Stimulated activated CD8-positive, alpha-beta memory T cell treated with anti-CD3 and anti-CD28 coated beads, Interleukin-15, amount 100 ng/mL, for 24 hours (primary cell): ENCODE measurements around the gene RAG2.

Source experiments
- DNase-seq: peaks from one replicate; pipeline ENCODE4 v3.0.0-alpha.2; 2020; ENCODE audit warnings: low read depth

Gene RAG2

DNA sequence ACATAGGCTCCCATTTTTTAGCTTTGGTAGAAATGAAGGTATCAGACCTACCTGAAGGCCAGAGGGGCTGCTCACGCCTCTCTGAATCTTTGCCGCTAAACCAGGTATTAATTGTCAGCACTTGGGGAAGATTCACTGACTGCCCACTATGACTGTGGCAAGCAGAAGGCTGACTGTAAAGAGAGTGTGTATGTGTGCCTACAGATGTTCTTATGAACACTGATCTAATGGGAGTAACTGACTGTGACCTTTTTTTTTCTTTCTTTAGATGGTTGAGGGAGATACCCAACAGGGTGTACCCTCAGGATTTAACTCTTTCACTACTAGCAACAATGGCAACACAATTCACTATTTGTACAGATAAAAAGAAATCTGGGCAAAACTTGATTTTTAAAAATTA is at the start of gene RAG2:
RAG2 (minus strand) TSS at position 186 of the 400 bp plus-strand sequence. CDS start 4,068 bp downstream, outside the sequence.
- no peak for DNase-seq

DNA sequence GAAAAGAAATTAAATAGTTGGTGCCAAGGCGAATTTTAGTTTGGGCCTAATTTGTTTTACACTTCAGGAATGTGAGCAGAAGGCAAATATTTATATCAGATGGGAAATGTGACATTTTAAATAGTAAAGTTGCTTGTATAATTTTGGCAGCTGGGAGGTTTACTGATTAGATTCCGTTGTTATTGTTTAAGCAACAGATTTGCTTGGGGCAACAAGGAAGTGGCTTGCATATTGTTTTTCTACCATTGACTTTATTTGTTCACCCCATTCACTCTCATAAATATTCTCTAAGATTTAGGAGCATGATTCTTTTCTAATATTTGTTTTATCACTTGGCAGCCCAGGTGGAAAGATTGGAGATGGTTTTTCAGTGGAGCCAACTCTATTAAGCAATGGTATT is 40.5 kb upstream of the RAG2 start:
- no peak for DNase-seq

DNA sequence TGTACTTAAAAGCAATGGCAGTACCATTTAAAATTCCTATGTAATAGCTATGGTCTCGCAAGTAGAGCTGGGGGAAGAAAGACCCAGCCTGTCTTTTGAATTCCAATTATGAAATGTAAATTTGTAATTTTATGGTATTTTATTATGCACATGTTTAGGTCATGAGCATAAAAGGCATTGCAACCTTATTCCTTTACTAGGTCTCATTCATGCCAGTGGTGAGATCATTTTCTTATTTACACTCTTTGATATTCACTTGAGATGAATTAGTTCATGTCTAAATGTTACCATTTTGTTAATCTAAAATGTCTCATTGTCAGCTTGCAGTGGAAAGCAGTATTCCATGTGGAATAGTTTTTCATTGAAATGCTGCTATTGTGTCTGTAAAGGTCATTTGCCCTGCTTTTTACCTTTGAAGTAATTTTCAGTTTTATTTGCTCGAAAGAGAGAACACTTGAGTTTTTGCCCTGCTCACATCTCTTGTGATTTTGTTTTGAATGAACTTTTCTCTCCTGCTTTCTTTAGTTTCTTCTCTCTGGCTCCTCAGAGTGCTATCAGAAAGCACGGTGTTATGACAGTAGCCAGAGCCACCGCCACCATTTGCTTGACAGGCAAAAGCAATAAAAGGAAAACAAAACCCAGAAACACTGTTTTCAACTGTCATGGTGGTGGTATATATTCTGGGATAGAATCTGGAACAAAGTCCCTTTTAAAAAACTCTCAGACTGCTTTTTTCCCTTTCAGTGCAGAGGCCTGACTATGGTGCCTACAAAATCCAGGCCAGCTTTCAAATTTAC is 37.2 kb upstream of the RAG2 start:
- DNase-seq, result no peak

DNA sequence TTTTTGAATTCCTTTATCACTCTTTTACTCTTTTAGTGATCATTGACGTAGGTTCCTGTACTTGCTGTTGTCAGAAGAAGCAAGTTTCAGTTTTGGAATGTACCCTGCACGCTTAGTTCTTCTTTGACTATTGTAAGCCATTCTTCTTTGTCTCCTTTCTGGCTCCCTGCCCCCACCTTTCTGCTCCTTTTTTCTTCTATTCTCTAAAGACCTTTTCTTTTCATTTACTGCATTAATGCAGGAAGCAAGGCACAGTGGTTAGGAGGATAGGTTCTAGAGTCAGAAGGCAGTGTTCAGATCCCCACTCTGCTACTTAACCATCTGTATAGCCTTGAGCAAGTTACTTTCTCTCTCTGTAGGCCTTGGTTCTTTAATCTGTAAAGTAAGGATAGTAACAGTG is 33.7 kb upstream of the RAG2 start:
- DNase-seq, result no peak

DNA sequence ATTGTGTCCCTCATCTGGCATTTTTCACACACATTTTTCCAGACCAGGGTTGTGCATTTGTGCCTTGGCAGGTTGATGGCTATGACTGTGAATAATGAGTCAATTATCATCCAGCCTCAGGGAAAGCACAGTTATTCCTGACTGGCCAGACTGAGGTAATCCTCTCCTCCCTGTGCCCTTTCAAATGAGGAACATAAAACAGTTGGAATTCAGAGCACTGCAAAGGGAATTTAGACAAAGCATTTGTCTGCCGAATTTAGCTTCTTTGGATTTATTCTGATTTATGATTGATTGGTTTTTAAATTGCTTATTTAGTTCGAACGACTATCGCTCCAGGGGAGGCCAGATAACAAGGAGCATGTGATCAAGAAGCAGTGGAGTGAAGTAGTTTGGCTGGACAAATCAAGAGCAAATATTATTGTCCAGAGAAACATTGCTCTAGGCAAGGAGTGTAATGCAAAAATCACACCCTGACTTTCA is 30.8 kb upstream of the RAG2 start:
- no peak for DNase-seq

DNA sequence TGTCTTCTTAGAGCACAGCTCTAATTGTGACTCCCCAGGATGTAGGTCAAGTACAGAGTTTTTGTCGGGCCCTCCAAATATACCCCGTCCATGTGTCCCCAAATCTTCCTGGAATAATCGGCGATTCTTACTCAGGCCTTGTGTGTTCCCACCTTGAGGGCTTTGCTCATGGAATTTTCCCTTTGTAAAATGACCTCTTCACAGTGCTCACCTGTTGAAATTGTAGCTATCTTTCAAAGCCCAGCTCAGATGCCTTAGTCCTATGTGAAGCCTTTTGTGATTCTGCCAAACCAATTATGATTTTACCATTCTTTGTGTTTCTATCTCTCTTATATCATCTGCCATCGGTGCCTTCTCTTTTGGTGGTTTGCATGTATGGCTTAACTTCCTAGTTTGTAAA is 30.1 kb upstream of the RAG2 start:
- DNase-seq, result no peak

DNA sequence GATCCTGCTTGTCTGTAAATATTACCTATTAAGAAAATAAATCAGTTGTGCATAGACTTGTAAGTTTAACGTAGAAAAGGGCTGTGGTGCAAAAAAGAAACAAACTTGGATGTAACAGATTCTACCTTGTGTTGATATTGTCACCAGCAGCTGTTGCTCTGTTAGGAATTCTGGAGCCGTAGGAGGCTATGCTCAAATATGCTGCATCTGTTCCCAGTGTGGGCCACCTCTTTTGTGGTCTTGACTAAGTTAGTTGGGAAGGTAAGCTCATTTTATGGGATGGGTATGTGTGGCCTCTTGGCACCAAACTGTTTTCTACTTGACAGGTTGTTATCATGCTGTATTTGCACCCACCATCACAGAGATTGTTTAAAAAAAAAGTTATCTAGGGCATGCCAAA is 29.4 kb upstream of the RAG2 start:
- no peak for DNase-seq

DNA sequence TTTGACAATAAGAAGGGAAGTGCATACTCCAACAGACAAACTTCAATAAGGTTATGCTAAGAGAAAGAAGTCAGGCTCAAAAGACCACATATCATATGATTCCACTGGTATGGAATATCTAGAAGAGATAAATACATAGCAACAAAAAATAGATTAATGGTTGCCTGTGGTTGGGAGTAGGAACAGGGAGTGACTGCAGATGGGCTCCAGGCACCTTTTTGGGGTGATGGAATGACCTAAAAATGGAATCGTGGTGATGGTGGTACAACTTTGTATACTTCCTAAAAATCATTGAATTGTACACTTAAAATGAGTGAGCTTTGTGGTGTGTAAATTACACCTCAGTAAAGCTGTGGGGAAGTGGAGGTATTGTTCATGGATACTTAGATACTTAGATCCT is 29.0 kb upstream of the RAG2 start:
- DNase-seq, result no peak

DNA sequence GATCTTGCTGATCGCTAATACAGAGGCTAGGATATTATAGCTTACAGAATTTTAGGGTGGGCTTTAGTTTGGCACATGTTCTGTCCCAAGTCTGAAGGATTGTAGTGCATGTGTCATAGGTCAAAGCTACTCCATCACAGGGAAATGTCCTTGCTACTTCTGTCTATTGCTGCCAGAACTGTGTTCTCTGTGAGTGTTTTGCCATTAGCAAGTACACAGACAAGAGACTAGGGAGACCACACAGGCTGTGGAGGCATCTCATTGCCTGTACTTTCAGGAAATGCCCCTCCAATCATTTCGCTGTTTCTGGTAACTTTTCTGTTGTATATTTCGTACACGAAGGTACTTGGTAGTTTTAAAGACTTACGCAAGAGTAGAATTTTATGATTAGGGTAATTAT is 25.5 kb upstream of the RAG2 start:
- DNase-seq, result no peak

DNA sequence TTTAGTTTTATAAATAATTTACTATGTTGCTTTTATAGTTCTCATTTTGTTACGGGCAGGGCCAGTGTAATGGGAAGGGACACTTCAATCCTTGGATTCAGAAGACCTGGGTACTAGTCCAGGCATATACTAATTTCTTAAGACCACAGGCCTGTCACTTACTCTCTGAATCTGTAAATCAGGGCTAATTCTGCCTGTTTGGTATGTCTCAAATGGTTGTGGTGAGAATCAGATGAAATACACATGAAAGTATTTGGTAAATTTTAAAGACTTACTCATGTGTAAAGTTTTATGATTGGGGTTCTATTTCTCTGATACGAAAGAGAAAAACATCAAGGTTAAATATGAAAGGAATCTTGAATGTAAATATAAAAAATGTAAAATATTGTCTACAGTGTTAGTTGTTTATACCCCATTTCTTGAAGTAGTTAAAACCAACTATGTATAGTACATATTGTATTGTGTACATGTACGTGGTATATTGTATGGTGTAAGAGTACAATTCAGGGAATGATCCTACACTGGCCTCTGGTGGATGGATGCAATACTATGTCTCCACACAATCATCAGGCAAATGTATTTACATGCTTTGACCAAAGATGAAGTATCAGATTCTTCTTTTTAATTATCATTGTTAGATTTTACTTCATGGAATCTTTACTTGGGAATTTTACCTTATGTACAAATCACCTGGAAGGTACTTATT is 24.5 kb upstream of the RAG2 start:
- no peak for DNase-seq

DNA sequence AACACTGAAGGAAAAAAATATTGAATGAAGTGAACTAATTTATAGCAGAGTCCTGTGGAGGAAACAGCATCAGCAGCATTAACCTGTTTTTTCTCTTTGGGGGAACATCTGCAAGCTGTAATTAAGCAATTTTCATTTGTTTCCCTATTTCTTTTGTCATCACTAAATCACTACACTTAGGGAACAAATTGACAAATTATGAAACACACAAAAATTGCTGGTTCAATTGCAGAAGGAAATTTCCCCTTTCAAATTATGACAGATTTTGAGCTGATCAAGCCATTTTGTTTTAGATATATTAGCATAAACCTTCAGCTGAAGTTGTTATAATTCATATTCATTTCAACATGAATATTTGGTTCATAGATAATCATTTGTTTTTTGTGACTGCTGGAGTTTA is 22.2 kb upstream of the RAG2 start:
- DNase-seq, result no peak

DNA sequence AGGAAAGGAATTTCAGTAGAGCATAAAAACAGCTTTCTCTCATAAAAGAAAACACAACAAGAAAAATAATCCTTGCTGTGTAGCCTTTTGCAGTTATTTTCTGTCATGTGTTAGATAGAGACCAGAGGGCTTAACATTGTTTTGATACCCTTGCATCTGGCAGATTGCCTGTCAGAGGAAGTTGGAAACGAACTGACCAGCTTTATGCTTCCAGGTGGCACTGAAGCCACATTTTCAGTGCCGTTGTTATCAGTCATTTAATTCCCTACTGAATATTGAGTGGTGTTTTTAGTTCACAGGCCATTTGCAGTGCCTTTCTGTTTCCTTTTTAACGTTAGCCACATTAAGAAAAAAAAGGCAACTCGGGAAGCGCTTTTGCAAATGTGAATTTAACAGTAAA is 21.5 kb upstream of the RAG2 start:
- no peak for DNase-seq

DNA sequence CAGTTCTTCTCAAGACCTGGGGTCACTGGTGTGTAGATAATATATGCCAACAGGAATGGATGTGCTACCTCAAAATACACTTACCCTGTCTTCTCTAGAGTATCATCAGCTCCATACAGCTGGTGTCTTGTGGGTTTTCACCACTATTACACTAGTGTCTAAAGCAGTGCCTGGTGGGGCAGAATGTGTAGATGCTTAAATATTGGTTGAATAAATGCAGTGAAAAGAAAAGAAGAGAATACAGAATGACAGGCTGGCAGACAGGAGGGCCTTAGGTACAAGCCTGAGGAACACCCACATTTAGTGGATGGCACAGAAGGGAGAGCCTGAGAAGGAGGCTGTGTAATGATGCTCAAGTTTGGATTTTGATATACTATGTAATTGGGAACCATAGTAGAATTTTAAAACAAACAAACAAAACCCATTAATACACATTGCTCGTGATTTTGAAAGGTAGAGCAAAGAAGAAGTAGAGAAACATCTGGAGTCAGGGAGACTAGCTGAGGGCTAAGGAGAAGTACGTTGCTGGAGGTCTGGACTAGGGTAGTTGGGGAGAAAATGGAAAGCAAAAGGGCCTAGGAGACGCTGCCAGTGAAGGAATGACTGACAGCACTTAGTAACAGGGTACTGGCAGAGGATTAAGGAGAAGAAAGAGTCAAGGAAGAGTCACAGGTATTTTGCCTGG is 20.5 kb upstream of the RAG2 start:
- DNase-seq, result no peak

DNA sequence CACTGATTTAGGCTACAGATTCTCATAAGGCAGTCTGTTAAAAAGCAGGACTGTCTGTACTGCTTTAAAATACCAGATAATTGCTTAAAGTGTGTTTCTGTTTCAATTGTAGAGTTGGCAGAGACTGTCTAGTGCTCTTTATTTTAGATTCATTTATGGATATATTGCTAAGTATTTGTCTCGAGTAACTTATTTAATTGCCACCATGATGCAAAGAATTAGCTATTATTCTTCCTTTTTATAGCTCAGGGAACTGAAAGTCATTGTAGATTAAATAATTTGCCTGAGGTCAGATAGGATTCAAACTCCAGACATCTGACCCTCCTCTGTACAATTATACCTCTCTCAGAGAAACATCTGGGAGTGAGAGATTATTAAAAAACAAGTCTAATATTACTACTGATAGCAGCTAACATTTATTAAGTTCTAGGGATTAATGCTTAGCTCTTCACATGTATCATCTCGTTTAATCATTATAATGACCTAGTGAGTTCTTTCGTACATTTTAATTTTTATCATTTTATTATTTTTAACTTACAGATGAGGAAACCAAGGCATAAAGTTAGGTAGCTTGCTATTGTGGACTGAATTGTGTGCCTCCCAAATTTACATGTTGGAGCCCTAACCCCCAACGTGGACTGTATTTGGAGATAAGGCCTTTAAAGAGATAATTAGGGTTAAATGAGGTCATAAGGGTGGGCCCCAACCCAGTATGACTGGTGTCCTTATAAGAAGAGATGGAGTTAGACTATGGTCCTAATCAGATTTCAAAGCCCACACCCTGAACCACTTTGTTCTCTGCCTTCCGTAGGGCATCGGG is 19.7 kb upstream of the RAG2 start:
- no peak for DNase-seq

DNA sequence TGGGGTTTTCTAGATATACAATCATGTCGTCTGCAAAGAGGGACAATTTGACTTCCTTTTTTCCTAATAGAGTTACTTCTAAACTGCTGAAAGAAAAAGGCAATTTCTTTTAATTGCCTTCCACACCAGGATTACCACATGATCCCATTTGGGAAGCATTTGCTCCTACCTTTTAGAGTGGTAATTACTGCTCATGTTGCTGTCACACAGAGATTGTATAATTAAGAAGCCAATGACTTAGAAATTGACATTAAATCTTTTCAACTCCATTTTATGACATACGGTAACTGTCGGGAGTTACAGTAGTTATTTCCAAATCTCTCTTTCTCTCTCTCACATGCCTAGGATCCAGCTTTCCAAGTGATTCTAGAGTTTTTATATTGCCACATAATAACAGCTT is 17.8 kb upstream of the RAG2 start:
- no peak for DNase-seq

DNA sequence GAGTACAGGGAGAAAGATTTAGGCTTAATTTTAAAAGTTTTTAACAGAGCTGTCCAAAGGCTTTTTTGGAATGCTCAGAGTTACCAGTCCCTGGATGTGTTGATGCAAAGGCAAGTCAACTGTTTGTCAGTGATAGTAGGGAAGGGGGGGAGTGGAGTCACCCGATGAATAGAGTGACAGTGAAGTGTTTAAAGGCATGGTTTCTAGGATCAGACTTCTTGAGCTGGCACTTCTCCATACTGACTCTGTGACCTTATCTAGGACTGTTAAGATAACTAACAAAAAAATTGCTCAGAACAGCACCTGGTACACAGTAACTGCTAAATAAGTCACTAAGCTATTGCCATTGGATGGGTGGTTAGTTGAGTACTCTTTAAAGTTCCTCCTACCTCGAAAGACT is 11.3 kb upstream of the RAG2 start:
- DNase-seq, result no peak

DNA sequence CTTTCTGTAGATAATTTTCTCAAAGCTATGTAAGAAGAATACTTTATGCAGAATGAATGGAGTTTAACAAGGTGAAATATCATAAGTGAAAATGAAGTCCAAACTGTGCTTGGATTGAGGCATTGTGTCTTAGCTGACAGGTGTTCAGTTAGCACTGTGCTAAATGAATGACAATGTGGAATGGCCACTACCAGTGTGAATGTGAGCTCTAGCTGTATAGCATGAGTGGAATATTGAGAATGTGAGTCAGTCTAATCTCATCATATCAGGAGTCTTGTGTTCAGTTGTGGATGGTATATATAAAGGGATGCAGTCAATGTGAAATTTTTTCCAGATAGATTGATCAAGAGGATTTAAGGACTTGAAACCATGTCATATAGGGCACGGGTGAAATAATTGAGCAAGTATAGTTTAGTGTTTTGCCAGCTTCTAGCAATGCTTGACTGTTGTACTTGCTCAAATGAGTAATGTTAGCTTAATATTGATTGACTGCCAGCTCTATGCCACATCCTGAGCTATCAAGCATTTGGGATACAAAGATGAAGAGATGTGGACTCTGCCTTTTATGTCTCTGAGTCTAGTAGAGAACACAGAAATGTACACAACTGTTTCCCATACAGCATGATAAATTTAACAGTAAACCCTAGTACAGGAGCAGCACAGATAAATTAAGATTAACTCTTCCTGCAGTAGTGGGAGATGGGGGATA is 10.6 kb upstream of the RAG2 start:
- DNase-seq, result no peak

DNA sequence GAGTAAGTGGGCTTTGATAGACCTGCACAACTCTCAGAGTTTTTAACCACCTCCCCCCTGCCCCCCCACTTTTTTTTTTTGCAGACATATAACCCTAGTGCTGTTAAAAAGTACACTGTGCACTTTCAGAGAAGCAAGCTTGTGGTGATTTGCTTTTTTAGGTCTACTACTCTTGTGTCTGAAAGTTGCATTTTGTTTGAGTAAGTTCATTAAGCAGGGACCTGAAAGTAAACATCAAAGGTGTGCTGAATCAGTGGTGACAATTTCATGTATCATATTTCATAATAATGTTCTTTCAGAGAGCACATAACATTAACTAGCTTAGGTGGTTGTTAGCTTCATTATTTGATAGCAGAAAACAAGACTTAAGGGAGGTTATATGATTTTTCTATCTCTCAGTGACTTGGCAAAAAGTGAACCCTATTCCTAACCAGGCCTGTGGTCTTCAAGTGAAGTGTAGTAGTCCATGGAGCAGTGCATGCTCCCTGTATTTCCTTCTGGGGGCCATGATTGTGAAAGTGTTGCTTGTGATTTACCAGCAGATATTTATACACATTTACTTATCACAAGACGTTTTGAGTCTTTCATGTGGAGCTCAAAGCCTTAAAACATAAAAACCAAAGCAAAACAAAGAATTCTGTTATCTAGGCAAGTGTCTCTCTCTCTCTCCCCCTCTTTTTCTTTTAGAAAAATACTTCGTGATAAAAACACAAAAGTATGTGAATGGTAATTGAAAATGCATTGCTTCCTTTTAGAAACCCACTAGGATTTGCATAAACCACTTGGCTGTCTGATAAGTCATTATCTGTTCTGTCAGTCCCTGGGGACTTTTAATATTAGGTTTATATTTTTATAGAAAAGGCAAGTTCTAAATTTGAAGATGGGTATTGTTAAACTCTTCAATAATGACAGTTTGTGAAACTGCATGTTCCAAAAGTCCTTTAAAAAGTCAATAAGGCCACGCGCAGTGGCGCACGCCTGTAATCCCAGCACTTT is 7.5 kb upstream of the RAG2 start:
- no peak for DNase-seq

DNA sequence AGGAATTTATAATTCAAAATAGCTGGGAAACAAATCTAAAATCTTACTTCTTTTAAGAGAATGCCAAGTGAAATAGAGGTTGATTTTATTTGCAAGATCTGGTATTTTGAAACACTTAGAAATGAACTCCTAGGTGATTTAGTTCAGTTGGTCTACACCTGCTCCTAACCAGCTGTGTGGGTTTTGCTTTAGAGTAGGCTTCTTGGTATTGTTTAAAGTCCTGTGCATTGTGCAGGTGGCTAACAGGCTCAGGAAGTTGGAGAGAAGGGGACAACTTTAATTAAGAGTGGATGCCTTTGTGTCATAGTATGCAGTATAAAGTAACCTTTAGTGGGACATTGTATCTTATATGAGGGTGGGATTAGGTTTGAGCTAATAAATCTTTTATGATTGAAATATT is 4.1 kb upstream of the RAG2 start:
- DNase-seq, result no peak

DNA sequence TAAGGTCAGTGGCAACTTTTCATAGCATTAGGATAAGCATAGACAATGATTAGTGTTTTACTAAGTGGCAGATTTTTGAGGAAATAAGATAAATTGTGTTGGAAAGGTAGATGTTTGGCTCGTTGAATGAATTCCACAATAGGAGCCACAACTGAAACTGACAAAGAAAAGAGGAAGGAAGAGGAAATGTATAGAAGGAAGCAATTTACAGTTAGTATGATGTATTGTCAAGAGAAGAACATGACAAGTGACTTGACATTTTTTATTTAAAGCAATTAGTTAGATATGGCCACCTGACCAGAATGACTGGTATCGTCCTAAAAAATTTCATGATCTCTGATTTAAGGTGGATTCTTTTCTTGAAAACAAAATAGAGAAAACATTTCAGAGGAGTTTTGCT is 3.1 kb upstream of the RAG2 start:
- no peak for DNase-seq
